MV-4-11 (cell line): Measurements from ENCODE around the gene TM6SF1.
"Not testable (repeated sequence)": the region's sequence is repeated elsewhere in the genome, so short reads cannot be mapped to it uniquely, and the experiment has no call there.

Experiments used
- DNase-seq: peaks from one replicate; lab custom pipeline; 2025; lab: John Stamatoyannopoulos, UW

Gene TM6SF1

GRCh38 chr15:83088876-83089275 is 18.6 kb upstream of the TM6SF1 start:
- DNase-seq: no peak

- DNase-seq: no peak
Observed at GRCh38 chr15:83090465-83090864, 17.0 kb upstream of the TM6SF1 start.

- DNase-seq: not testable (repeated sequence)
Observed at GRCh38 chr15:83091965-83092308, 15.5 kb upstream of the TM6SF1 start.

- peak; percentile 88 for DNase-seq
Observed at GRCh38 chr15:83092309-83092976, 15.0 kb upstream of the TM6SF1 start.

- DNase-seq: no peak
Observed at GRCh38 chr15:83094583-83094982, 12.9 kb upstream of the TM6SF1 start.

- DNase-seq: no peak
Observed at GRCh38 chr15:83098079-83098478, 9.4 kb upstream of the TM6SF1 start.

GRCh38 chr15:83099290-83099689 is 8.2 kb upstream of the TM6SF1 start:
- DNase-seq: no peak

- DNase-seq: peak; percentile 55
Observed at GRCh38 chr15:83100097-83100646, 7.3 kb upstream of the TM6SF1 start.

GRCh38 chr15:83102346-83102745 is 5.1 kb upstream of the TM6SF1 start:
- DNase-seq: no peak

- no peak for DNase-seq
Observed at GRCh38 chr15:83104141-83104540, 3.3 kb upstream of the TM6SF1 start.

- no peak for DNase-seq
Observed at GRCh38 chr15:83105440-83105839, 2.0 kb upstream of the TM6SF1 start.

GRCh38 chr15:83107841-83108181 is 366 bp downstream of the TM6SF1 start:
- DNase-seq: no peak

GRCh38 chr15:83108266-83109219 is 1.1 kb downstream of the TM6SF1 start:
- DNase-seq: peak; percentile 98

GRCh38 chr15:83109532-83109931 is 2.1 kb downstream of the TM6SF1 start:
- DNase-seq: no peak

GRCh38 chr15:83110381-83110780 is 2.9 kb downstream of the TM6SF1 start:
- DNase-seq: no peak

- no peak for DNase-seq
Observed at GRCh38 chr15:83111149-83111548, 3.7 kb downstream of the TM6SF1 start.

- DNase-seq: no peak
Observed at GRCh38 chr15:83112233-83112955, 4.9 kb downstream of the TM6SF1 start.

- DNase-seq: no peak
Observed at GRCh38 chr15:83112956-83113299, 5.5 kb downstream of the TM6SF1 start.

GRCh38 chr15:83113881-83114674 is 6.6 kb downstream of the TM6SF1 start:
- DNase-seq: no peak

GRCh38 chr15:83114856-83115255 is 7.4 kb downstream of the TM6SF1 start:
- no peak for DNase-seq

- DNase-seq: no peak
Observed at GRCh38 chr15:83115410-83115809, 8.0 kb downstream of the TM6SF1 start.
